ENCODE results near the gene CA12.

The CA12 gene

DNA sequence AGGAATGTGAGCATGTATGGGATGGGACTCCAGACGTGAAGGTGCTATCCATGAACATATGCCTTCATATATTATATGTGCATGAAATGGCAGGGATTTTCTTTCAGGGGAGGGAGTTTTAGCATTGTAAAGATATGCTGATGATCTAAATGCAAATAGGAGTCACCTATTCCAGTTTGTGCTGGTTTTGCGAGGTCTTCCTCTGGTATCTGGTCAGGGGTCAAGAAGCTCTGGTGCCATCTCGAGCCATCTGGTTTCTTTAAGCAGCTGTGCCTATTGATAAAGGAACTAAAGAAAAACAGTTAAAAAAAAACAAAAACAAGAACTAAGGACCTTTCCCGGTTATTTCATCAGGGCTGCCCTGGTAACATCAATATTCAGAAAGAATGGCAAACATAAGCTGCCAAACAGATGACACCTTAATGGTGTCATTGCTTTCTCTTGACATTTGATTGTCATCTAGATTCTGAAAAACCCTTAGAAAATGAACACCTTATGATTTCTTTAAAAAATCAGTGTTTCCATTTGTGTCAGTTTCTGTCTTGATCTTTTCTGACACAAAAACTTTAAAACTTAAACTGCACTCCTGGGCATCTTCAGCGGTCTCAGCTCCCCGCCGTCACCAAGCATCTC, 81.6 kb downstream of the CA12 start:
- DNase-seq: no peak

GRCh38 chr15:63296195-63296594, 85.5 kb downstream of the CA12 start:
- DNase-seq: no peak

- DNase-seq: no peak
Measured at GRCh38 chr15:63295341-63295740, 86.3 kb downstream of the CA12 start.

- DNase-seq: no peak
Measured at GRCh38 chr15:63294359-63294758, 87.3 kb downstream of the CA12 start.

DNA sequence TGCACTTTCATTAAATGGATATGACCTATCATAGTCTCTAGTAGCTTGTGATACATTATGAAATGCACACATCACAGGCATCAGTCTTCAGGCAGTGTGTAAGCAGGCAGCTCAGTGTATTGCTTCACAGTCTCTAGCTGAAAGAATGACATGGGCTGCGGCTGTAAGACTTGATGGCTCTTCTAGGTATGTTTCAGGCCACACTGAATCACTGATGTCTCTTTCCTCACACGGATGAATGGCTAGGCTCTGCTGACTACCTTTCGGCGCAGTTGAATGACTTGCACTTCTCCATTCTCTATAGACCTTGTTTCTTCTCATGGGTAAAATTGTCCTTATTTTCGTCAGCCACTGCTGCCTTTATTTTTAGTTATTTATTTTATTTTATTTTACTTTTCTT, 88.9 kb downstream of the CA12 start:
- no peak for DNase-seq

DNA sequence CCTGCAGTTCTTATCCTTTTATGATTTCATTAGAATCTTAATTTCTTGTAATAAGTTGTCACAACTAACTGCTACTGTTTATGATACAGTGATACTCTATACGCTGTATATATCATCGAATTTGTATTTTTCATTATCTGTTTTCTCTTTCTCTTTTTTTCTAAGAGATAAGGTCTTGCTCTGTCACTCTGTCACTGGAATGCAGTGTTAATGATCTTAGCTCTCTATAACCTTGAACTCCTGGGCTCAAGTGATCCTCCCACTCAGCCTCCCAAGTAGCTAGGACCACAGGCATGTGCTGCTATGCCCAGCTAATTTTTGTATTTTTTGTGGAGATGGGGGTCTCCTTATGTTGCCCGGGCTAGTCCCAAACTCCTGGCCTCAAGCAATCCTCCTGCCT, 89.4 kb downstream of the CA12 start:
- DNase-seq: no peak

GRCh38 chr15:63291507-63291906, 90.1 kb downstream of the CA12 start:
- DNase-seq: no peak

DNA sequence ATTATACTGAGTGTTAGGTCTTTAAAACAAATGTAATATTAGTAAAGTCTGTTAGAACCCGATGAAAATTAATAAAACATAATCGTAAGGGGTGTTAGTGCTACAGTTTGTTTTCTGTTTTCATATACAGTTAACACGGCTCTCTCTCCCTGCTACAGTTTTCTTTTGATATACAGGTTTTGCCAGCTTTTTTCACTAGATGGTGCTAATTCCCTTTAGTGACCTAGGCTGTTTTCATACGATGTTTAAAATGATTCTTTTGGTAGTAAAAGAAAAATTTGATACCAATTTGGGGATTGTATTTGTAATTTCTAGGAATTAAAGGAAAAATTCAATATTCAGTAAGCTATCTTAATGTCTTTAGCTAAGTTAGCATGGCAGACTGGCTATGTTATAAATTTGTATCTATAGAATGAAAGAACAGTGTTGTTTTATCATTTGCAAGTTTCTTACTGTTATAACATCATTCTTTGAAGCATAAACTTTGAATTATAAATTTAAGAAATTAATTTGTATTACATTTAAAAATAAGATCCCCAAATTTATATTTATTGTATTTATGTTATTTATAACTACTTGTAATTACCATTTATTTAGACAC, 92.8 kb downstream of the CA12 start:
- no peak for DNase-seq

DNA sequence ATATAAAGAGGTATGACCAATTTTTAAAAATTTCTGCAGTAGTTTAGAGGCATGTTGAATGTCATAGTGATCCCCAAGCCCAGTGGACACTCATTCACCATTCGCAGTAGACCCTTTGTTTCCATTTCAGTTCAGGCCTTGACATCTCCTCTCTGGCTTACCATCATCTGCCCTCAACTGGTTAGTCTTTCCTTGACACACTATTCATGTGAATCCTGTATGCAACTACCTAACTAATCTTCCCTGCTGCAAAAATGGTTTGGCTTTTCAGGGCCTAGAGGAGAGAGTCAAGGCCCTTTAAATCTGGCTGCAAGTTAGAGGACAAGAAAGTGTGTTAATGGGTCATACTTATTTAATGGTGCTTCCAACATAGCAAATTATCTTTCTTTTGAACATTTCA, 93.3 kb downstream of the CA12 start:
- no peak for DNase-seq

DNA sequence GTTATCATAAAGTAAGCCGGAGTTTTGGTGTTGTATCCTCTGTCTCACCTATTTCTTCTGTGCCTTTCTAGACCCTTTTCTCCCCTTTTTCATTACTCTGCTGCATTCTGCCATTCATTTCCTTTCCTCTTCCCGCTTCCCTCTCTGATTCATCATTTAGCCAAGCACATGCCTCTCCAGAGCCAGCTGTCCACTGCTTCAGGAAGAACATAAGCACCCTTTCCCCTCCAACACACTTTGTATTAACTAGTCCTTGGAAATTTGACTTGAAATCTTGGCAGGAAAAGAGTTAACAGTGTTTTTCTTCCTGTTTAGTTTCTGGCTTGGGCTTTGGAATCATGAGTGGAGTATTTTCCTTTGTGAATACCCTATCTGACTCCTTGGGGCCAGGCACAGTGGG, 94.5 kb downstream of the CA12 start:
- no peak for DNase-seq

- DNase-seq: no peak
Measured at GRCh38 chr15:63284335-63284734, 97.3 kb downstream of the CA12 start.

GRCh38 chr15:63283126-63283525, 98.5 kb downstream of the CA12 start:
- DNase-seq: no peak

GRCh38 chr15:63277893-63278456, 103.7 kb downstream of the CA12 start:
- DNase-seq: no peak

- peak; percentile 56 to 76 (median 68) for DNase-seq
Measured at GRCh38 chr15:63277038-63277892, 104.4 kb downstream of the CA12 start, which contains the start of gene APH1B. TSS of gene APH1B (plus strand) at chr15:63277605. CDS start at chr15:63277624, 19 bp downstream.

DNA sequence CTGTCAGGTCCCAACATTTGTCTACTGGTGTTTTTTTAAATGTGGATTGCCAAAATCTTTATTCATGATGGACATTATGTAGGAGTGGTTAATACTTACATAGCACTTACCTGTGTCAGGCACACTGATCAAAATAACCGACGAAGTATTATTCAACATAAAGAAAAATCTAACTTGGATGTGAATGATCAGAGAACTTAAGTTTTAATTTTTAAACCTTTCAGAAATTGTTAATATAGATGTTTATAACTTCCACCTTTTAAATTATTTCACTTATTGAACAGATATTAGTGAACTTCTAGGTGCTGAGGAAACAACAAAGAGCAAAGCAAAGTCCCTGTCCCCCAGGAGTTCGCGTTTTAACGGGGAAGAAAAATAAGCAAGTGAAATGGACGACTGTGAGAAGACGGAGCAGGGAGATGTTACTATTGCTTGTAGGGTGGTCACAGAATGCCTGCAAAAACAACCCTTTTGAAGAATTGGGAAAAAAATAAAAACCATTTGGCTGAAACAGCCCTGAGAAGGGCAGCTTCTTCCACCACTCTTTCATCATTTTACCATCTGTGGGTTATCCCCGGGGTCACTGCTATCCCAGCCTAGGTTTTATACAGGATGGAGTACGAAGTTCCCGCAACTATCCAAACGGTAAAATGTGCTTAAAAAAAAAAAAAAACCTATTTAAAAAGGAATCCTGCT, 105.2 kb downstream of the CA12 start:
- no peak for DNase-seq

DNA sequence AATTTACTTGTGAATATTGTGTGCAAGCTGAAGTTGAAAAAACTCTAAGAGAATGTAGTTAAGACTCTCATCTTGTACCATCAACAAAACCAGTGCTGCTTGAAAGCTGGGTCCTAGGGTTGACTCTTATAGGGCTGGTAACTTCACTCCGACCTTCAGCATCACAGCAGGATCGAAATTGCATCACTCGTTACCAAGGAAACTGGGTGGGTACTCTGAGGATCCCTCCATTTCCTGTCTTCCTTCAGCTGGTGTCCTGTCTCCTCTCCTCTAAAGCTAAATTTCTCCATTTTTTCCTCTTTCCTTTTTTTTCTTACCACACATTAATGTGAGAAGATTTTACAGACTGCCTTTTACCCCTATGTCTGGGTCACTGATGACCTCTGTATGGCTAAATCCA, 107.2 kb downstream of the CA12 start:
- DNase-seq: no peak
